Measurements from ENCODE around the gene MLLT10.
"Not testable (repeated sequence)": the region's sequence is repeated elsewhere in the genome, so short reads cannot be mapped to it uniquely, and the experiment has no call there.

The MLLT10 gene

GRCh38 chr10:21617267-21617666 is 83.2 kb downstream of the MLLT10 start:
- Histone ChIP-seq H3K4ac (ENCODE audit: low read depth in 1 of 2, low read length in 2 of 2) (no peak overlapping the region), H3K27ac (ENCODE audit: low read length, poor library complexity, severe bottlenecking) (no peak overlapping the region), H2AFZ (ENCODE audit: low read depth, low read length) (no peak overlapping the region), H4K91ac (ENCODE audit: low read length) (no peak overlapping the region), H4K8ac (ENCODE audit: low read length) (no peak overlapping the region), H2AK5ac (ENCODE audit: low read length, severe bottlenecking) (no peak overlapping the region), H3K27me3 (ENCODE audit: control insufficient read depth in 1 of 2, insufficient read depth in 1 of 2, low read length in 2 of 2) (no peaks in the 10 kb centered on the region), H3K14ac (ENCODE audit: low read length in 2 of 2) (no peak overlapping the region), H3K79me1 (replicated peaks; ENCODE audit: low read length, poor library complexity, severe bottlenecking) (peaks cover 17% of the 10 kb centered on the region), H3K23ac (ENCODE audit: low read length in 2 of 2) (no peak overlapping the region), H3K4me2 (ENCODE audit: low read length, poor library complexity, severe bottlenecking) (no peak overlapping the region), H3K4me3 (ENCODE audit: insufficient read depth in 1 of 2, low read depth in 1 of 2, low read length in 2 of 2) (no peak overlapping the region), H2BK120ac (ENCODE audit: low read depth, low read length) (no peak overlapping the region), H3K9ac (ENCODE audit: low read length) (no peak overlapping the region), H2BK12ac (ENCODE audit: low read length in 2 of 2) (no peak overlapping the region), H3K18ac (ENCODE audit: low read depth in 1 of 2, low read length in 2 of 2) (no peak overlapping the region), H3K36me3 (ENCODE audit: control insufficient read depth in 1 of 2, insufficient read depth in 2 of 2, low read depth in 1 of 2, low read length in 2 of 2) (peaks cover 10 to 66% of the 10 kb centered on the region in 2 experiments), H3K9me3 (ENCODE audit: control insufficient read depth, low read length) (no peaks in the 10 kb centered on the region), H2BK5ac (ENCODE audit: low read depth, low read length, poor library complexity, severe bottlenecking) (no peak overlapping the region), H2BK15ac (ENCODE audit: low read depth, poor library complexity, severe bottlenecking) (no peak overlapping the region), H3K4me1 (ENCODE audit: control insufficient read depth, insufficient read depth, low read depth, low read length) (peaks cover 2% of the 10 kb centered on the region)
- DNase-seq, result no peak
- whole genome bisulfite sequencing, result no CpG with 5 or more reads among the region's 3 CpGs

GRCh38 chr10:21623291-21623690 is 89.3 kb downstream of the MLLT10 start:
- H3K23ac ChIP-seq (ENCODE audit: low read length in 2 of 2), result no peak overlapping the region
- no peak overlapping the region for H2AK5ac ChIP-seq (ENCODE audit: low read length, severe bottlenecking)
- H3K14ac ChIP-seq (ENCODE audit: low read length in 2 of 2), result no peak overlapping the region
- no peak overlapping the region for H3K18ac ChIP-seq (ENCODE audit: low read depth in 1 of 2, low read length in 2 of 2)
- H3K9me3 ChIP-seq (ENCODE audit: control insufficient read depth, low read length), result no peaks in the 10 kb centered on the region
- no peak overlapping the region for H4K8ac ChIP-seq (ENCODE audit: low read length)
- no peak overlapping the region for H2BK5ac ChIP-seq (ENCODE audit: low read depth, low read length, poor library complexity, severe bottlenecking)
- no peak overlapping the region for H2BK120ac ChIP-seq (ENCODE audit: low read depth, low read length)
- peaks cover 25% of the 10 kb centered on the region for H3K79me1 ChIP-seq (replicated peaks; ENCODE audit: low read length, poor library complexity, severe bottlenecking)
- no peak overlapping the region for H2BK12ac ChIP-seq (ENCODE audit: low read length in 2 of 2)
- H3K4me3 ChIP-seq (ENCODE audit: insufficient read depth in 1 of 2, low read depth in 1 of 2, low read length in 2 of 2), result no peak overlapping the region
- H3K4me2 ChIP-seq (ENCODE audit: low read length, poor library complexity, severe bottlenecking), result no peak overlapping the region
- H4K91ac ChIP-seq (ENCODE audit: low read length), result no peak overlapping the region
- no peak overlapping the region for H3K9ac ChIP-seq (ENCODE audit: low read length)
- no peaks in the 10 kb centered on the region for H3K4me1 ChIP-seq (ENCODE audit: control insufficient read depth, insufficient read depth, low read depth, low read length)
- no peak overlapping the region for H3K4ac ChIP-seq (ENCODE audit: low read depth in 1 of 2, low read length in 2 of 2)
- no peak overlapping the region for H2BK15ac ChIP-seq (ENCODE audit: low read depth, poor library complexity, severe bottlenecking)
- WGBS, result no CpG with 5 or more reads among the region's 1 CpG
- no peaks in the 10 kb centered on the region for H3K27me3 ChIP-seq (ENCODE audit: control insufficient read depth in 1 of 2, insufficient read depth in 1 of 2, low read length in 2 of 2)
- H2AFZ ChIP-seq (ENCODE audit: low read depth, low read length), result no peak overlapping the region
- no peak for DNase-seq
- peaks cover 17 to 64% of the 10 kb centered on the region in 2 experiments for H3K36me3 ChIP-seq (ENCODE audit: control insufficient read depth in 1 of 2, insufficient read depth in 2 of 2, low read depth in 1 of 2, low read length in 2 of 2)
- no peak overlapping the region for H3K27ac ChIP-seq (ENCODE audit: low read length, poor library complexity, severe bottlenecking)

GRCh38 chr10:21624421-21624820 is 90.4 kb downstream of the MLLT10 start:
- Histone ChIP-seq H3K14ac (ENCODE audit: low read length in 2 of 2) (peak overlapping the region in 1 of 2 experiments; percentile 42), H3K36me3 (ENCODE audit: control insufficient read depth in 1 of 2, insufficient read depth in 2 of 2, low read depth in 1 of 2, low read length in 2 of 2) (peaks cover 14 to 55% of the 10 kb centered on the region in 2 experiments), H3K79me1 (replicated peaks; ENCODE audit: low read length, poor library complexity, severe bottlenecking) (peaks cover 26% of the 10 kb centered on the region)
- H3K4me3 ChIP-seq (ENCODE audit: insufficient read depth in 1 of 2, low read depth in 1 of 2, low read length in 2 of 2); H3K23ac ChIP-seq (ENCODE audit: low read length in 2 of 2); H3K18ac ChIP-seq (ENCODE audit: low read depth in 1 of 2, low read length in 2 of 2); H4K8ac ChIP-seq (ENCODE audit: low read length); H3K9me3 ChIP-seq (ENCODE audit: control insufficient read depth, low read length); H3K4me2 ChIP-seq (ENCODE audit: low read length, poor library complexity, severe bottlenecking); H2AFZ ChIP-seq (ENCODE audit: low read depth, low read length); H2BK15ac ChIP-seq (ENCODE audit: low read depth, poor library complexity, severe bottlenecking); H2BK12ac ChIP-seq (ENCODE audit: low read length in 2 of 2); H2AK5ac ChIP-seq (ENCODE audit: low read length, severe bottlenecking); H3K9ac ChIP-seq (ENCODE audit: low read length); H2BK5ac ChIP-seq (ENCODE audit: low read depth, low read length, poor library complexity, severe bottlenecking); H3K27me3 ChIP-seq (ENCODE audit: control insufficient read depth in 1 of 2, insufficient read depth in 1 of 2, low read length in 2 of 2); DNase-seq; H3K27ac ChIP-seq (ENCODE audit: low read length, poor library complexity, severe bottlenecking); H3K4me1 ChIP-seq (ENCODE audit: control insufficient read depth, insufficient read depth, low read depth, low read length); H3K4ac ChIP-seq (ENCODE audit: low read depth in 1 of 2, low read length in 2 of 2); H2BK120ac ChIP-seq (ENCODE audit: low read depth, low read length); H4K91ac ChIP-seq (ENCODE audit: low read length): not testable (repeated sequence)
- WGBS, result 96% methylated on average over 5 of the region's 6 CpGs

- H3K36me3 ChIP-seq (ENCODE audit: control insufficient read depth in 1 of 2, insufficient read depth in 2 of 2, low read depth in 1 of 2, low read length in 2 of 2), result peaks cover 14 to 59% of the 10 kb centered on the region in 2 experiments
- no peak for DNase-seq
- no peak overlapping the region for H4K8ac ChIP-seq (ENCODE audit: low read length)
- H3K14ac ChIP-seq (ENCODE audit: low read length in 2 of 2), result no peak overlapping the region
- no peak overlapping the region for H2BK15ac ChIP-seq (ENCODE audit: low read depth, poor library complexity, severe bottlenecking)
- no peak overlapping the region for H2AFZ ChIP-seq (ENCODE audit: low read depth, low read length)
- H3K27ac ChIP-seq (ENCODE audit: low read length, poor library complexity, severe bottlenecking), result no peak overlapping the region
- H3K4me1 ChIP-seq (ENCODE audit: control insufficient read depth, insufficient read depth, low read depth, low read length), result no peaks in the 10 kb centered on the region
- WGBS, result 97% methylated on average over 5 of the region's 6 CpGs
- no peaks in the 10 kb centered on the region for H3K27me3 ChIP-seq (ENCODE audit: control insufficient read depth in 1 of 2, insufficient read depth in 1 of 2, low read length in 2 of 2)
- H3K9ac ChIP-seq (ENCODE audit: low read length), result no peak overlapping the region
- no peak overlapping the region for H3K4ac ChIP-seq (ENCODE audit: low read depth in 1 of 2, low read length in 2 of 2)
- H3K79me1 ChIP-seq (replicated peaks; ENCODE audit: low read length, poor library complexity, severe bottlenecking), result peaks cover 27% of the 10 kb centered on the region
- H3K18ac ChIP-seq (ENCODE audit: low read depth in 1 of 2, low read length in 2 of 2), result no peak overlapping the region
- no peak overlapping the region for H2AK5ac ChIP-seq (ENCODE audit: low read length, severe bottlenecking)
- no peak overlapping the region for H3K4me2 ChIP-seq (ENCODE audit: low read length, poor library complexity, severe bottlenecking)
- no peak overlapping the region for H4K91ac ChIP-seq (ENCODE audit: low read length)
- no peak overlapping the region for H3K4me3 ChIP-seq (ENCODE audit: insufficient read depth in 1 of 2, low read depth in 1 of 2, low read length in 2 of 2)
- H3K23ac ChIP-seq (ENCODE audit: low read length in 2 of 2), result no peak overlapping the region
- H3K9me3 ChIP-seq (ENCODE audit: control insufficient read depth, low read length), result no peaks in the 10 kb centered on the region
- H2BK12ac ChIP-seq (ENCODE audit: low read length in 2 of 2), result no peak overlapping the region
- H2BK120ac ChIP-seq (ENCODE audit: low read depth, low read length), result no peak overlapping the region
- no peak overlapping the region for H2BK5ac ChIP-seq (ENCODE audit: low read depth, low read length, poor library complexity, severe bottlenecking)
Measured at GRCh38 chr10:21624951-21625350, 90.9 kb downstream of the MLLT10 start.
